GM10248 (cell line): ENCODE results near the gene U2AF1L4.

Experiments used
- CTCF ChIA-PET: fragments of 300-600 bp; sonication (Branson Sonifier 250); formaldehyde crosslinking; extraction: SDS; loops from one replicate; lab custom pipeline; 2021; ENCODE audit warnings: antibody characterized with exemption; lab: Yijun Ruan, JAX
- POLR2A ChIA-PET: fragments of 350-650 bp; sonication (Branson Sonifier 250); formaldehyde crosslinking; extraction: SDS; loops from one replicate; lab custom pipeline; 2020; ENCODE audit warnings: antibody characterized with exemption; lab: Yijun Ruan, JAX
- DNase-seq: peaks from one replicate; pipeline ENCODE4 v3.0.0; 2012; ENCODE audit errors: extremely low spot score
- TF ChIP-seq, protein P1 (sequence below): IDR thresholded peaks from 2 replicates; pipeline ENCODE4 v1.5.1; 2012; ENCODE audit warnings: mild to moderate bottlenecking, low read depth; ENCODE audit errors: extremely low read depth, missing control alignments, control extremely low read depth

U2AF1L4 gene

DNA sequence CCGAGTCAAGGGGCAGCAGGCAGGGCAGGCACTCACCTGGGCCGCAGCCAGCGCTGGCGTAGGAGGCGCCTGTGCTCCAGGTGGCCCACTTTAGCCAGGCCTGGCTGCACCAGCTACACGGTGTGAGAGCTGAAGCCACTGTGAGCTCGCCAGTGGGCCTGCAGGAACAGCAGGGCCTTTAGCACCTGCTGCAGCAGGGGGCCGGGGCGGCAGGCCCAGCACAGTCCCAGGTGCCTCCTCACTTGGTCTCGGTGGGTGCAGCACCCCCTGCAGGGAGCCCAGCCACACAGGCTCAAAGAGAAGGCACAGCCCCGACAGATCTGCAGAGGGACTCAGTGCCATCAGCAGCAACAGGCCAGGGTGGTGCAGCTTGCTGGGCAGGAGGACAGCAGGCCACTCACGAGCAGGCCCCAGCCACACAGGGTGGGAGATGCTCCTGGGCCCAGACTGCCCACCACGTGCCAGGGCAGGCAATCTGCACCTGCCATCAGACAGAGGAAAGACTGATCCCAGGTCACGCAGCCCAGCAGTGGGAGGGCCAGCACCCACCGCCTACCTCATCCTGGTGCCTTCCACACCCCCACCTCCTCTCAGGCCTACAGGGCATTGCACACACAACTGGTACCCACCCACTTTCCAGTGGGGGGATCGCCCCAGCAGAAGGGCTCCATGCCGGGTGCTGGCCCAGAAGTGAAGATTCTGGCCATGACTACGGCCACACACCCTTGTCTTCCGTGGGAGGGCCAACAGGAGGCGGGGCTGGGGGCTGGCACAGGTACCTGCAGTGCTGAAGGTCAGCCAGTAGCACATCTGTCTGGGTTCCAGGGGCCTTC is 46.0 kb upstream of the U2AF1L4 start:
- DNase-seq = no peak

DNA sequence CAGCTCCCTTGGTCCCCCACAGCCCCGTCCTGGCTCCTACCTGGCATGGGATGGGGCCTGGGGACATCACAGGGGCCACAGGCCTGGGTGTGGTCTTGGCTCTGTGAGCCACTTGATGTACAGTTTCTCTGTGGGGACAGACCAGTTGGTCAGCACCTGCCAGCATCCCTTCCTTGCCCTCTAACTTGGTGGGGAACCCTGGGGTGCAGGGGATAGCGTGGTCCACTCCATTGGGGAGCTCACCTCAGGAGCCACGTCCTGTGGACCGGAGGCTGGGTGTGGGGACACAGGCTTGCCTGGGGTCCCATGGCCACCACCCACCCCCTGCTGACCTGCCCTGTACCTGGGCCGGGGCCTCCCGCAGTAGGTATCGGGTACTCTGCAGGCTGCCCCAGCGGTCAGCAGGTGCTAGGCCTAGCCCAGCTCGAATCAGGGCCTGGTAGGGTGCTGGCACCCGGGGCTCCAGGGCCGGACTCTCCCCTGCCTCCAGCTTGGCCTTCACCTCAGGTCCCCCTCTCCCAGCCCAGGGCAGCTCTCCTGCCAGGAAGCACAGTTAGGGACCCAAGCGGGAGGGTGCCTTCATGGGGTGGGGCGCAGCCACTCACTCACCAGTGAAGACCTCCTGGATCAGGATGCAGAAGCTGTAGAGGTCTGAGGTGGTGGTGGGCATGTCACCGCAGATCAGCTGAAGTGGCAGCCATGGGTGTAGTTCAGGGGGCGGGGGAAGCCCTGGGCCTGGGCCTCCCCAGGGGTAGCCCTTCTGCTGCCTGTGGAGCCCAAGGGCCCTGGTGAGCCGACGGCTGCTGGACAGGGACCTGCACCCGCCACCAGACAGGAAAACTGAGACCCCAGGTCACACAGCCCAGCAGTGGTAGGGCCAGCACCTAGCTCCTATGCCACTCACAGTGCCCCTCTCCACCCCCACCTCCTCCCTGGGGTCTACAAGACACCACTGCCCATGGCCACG is 45.0 kb upstream of the U2AF1L4 start:
- ChIA-PET POLR2A (interaction anchor here (0.5 kb wide), 1 partner anchor 108 kb away, joined by 4 read pairs; no protein-coding TSS in a partner anchor), CTCF (interaction anchor here (0.7 to 1.7 kb wide), 5 partner anchors 11 to 141 kb away, joined by 3 to 4 read pairs (median 3); no protein-coding TSS in a partner anchor)
- TF ChIP-seq, protein P1, sequence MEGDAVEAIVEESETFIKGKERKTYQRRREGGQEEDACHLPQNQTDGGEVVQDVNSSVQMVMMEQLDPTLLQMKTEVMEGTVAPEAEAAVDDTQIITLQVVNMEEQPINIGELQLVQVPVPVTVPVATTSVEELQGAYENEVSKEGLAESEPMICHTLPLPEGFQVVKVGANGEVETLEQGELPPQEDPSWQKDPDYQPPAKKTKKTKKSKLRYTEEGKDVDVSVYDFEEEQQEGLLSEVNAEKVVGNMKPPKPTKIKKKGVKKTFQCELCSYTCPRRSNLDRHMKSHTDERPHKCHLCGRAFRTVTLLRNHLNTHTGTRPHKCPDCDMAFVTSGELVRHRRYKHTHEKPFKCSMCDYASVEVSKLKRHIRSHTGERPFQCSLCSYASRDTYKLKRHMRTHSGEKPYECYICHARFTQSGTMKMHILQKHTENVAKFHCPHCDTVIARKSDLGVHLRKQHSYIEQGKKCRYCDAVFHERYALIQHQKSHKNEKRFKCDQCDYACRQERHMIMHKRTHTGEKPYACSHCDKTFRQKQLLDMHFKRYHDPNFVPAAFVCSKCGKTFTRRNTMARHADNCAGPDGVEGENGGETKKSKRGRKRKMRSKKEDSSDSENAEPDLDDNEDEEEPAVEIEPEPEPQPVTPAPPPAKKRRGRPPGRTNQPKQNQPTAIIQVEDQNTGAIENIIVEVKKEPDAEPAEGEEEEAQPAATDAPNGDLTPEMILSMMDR = no peak
- no peak for DNase-seq

More for the DNA sequence above, 46.0 kb upstream of the U2AF1L4 start:
- CTCF ChIA-PET = interaction anchor here (1.7 kb wide), 1 partner anchor 97 kb away, joined by 4 read pairs; no protein-coding TSS in a partner anchor
- TF ChIP-seq, protein P1 = peak; percentile 29
- POLR2A ChIA-PET = no interaction called here

DNA sequence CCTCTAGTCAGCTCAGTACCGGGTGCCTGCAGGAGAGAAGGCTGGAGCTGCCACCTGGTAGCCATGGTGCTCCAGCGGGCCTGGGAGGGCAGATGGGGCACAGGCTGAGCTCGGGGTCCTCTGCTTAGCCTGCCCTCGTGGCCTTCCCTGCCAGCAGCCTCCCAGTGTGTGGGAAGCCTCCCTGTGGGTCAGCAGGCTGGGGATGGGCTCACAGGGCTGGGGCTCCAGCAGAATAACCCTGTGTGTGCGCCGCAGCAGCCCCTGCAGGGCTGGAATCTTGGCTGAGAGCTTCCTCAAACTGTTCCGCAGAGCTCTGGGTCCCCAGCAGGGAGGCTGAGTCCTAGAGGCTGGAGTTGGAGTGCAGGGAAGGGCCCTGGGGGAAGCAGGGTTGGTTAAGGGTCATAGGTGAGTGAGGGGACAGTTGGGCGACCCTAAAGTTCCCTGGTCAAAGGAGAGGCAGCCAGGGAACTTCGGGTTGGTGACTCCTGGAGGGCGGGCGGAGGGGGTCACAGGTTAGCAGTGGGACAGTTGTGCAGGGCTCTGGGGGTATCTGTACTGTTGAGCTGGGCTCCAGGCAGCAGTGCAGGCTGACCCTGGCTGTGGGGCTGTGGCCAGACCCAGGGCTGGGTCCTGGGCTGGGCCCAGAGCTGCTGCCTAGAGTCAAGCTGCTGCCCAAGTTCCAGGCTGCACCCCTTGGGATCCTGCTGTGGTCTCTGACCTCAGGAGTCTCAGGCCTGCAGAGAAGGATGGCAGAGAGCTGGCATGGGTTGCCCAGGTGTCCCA is 44.2 kb upstream of the U2AF1L4 start:
- TF ChIP-seq, protein P1 = no peak
- ChIA-PET CTCF (interaction anchor here (0.7 to 1.3 kb wide), 4 partner anchors 11 to 142 kb away, joined by 3 read pairs; no protein-coding TSS in a partner anchor), POLR2A (interaction anchor here (0.5 to 0.6 kb wide), 2 partner anchors 109 to 128 kb away, joined by 3 to 4 read pairs; no protein-coding TSS in a partner anchor)
- DNase-seq = no peak

DNA sequence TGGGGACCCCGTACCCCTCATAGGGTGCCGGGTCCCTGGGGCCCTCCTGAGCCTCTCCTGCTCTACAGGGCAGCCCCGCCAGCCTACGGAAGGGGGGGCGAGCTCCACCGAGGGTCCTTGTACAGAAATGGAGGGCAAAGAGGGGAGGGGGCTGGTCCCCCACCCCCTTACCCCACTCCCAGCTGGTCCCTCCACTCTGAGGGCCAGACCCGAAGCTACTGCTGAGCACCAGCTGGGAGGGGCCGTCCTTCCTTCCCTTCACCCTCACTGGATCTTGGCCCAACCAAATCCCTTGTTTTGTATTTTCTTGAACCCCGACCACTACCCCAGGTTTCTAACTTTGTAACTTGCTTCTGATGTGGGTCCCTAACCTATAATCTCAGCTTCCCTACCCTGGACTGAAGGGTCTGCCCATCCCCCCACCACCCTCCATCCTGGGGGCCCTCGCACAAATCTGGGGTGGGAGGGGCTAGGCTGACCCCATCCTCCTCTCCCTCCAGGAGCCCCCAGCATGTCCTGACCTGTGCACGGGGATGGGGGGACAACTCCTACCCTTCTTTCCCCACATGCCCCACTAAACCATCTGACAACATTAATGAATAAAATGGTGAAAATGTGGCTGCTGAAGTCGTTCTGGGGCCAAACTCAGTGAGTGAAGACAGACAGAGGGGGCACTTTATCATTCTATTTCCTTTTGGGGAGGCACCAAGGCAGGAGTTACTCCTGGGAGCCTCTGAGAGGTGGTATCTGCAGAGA is 43.2 kb upstream of the U2AF1L4 start:
- POLR2A ChIA-PET = interaction anchor here (0.6 kb wide), 1 partner anchor 127 kb away, joined by 3 read pairs; no protein-coding TSS in a partner anchor
- TF ChIP-seq, protein P1 = no peak
- CTCF ChIA-PET = interaction anchor here (1.3 kb wide), 1 partner anchor 143 kb away, joined by 3 read pairs; no protein-coding TSS in a partner anchor
- DNase-seq = no peak

DNA sequence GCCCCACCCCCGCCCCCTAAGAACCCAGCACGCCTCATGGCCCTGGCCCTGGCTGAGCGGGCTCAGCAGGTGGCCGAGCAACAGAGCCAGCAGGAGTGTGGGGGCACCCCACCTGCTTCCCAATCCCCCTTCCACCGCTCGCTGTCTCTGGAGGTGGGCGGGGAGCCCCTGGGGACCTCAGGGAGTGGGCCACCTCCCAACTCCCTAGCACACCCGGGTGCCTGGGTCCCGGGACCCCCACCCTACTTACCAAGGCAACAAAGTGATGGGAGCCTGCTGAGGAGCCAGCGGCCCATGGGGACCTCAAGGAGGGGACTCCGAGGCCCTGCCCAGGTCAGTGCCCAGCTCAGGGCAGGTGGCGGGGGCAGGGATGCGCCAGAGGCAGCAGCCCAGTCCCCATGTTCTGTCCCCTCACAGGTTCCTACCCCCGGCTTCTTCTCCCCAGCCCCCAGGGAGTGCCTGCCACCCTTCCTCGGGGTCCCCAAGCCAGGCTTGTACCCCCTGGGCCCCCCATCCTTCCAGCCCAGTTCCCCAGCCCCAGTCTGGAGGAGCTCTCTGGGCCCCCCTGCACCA is 42.1 kb upstream of the U2AF1L4 start:
- TF ChIP-seq, protein P1 = no peak
- POLR2A ChIA-PET = no interaction called here
- no peak for DNase-seq
- CTCF ChIA-PET = no interaction called here
